GM21737 (cell line): ENCODE results near the gene IQSEC1.
"Not testable (repeated sequence)": the region's sequence is repeated elsewhere in the genome, so short reads cannot be mapped to it uniquely, and the experiment has no call there.

Experiments used
- ATAC-seq: cut with Tn5 transposase; IDR thresholded peaks from one replicate; pipeline ENCODE4 v1.9.1; 2021; ENCODE audit warnings: mild to moderate bottlenecking, moderate library complexity; ENCODE audit not compliant: unreplicated experiment

The IQSEC1 gene

GRCh38 chr3:12861611-12862010 is 211.6 kb downstream of the IQSEC1 start:
- ATAC-seq = no peak

- ATAC-seq = no peak
Measured at GRCh38 chr3:12859840-12860239, 213.4 kb downstream of the IQSEC1 start.

- no peak for ATAC-seq
Measured at GRCh38 chr3:12856626-12857025, 216.6 kb downstream of the IQSEC1 start.

GRCh38 chr3:12854565-12854964 is 218.7 kb downstream of the IQSEC1 start:
- no peak for ATAC-seq

GRCh38 chr3:12853847-12854246 is 219.4 kb downstream of the IQSEC1 start:
- ATAC-seq = not testable (repeated sequence)

GRCh38 chr3:12852201-12852600 is 221.0 kb downstream of the IQSEC1 start:
- ATAC-seq = no peak
